Gastroesophageal sphincter (tissue), 4 donors: ENCODE data around the gene LMF1. TPM values are rescaled to one million over a fixed set of nuclear protein-coding genes. Genes with fewer than 3 reads are reported as not detected.

ENCODE experiments used
- ATAC-seq: fragments of 150-250 bp; one replicate; pipeline ENCODE4 v1.9.1; 2016; ENCODE audit warnings: mild to moderate bottlenecking, moderate library complexity
- H3K27ac ChIP-seq, 4 donors: fragments of 200-600 bp; sonication (generic) in 3 of 4; 1 replicate in 3 of 4; 2 replicates in 1 of 4; pipeline ENCODE4 v1.5.1; 2016 to 2019
- H3K27me3 ChIP-seq: fragments of 200-600 bp; sonication (generic); one replicate; pipeline ENCODE4 v1.5.1; 2019
- H3K36me3 ChIP-seq, 2 donors: fragments of 200-600 bp; sonication (generic); one replicate each; pipeline ENCODE4 v1.5.1; 2019; ENCODE audit warnings: control low read depth in 1 of 2
- H3K4me1 ChIP-seq, 3 donors: fragments of 200-600 bp; sonication (generic); 1 replicate in 2 of 3; 2 replicates in 1 of 3; pipeline ENCODE4 v1.5.1; 2016 to 2019; ENCODE audit warnings: control low read depth in 2 of 3
- H3K4me3 ChIP-seq, 2 donors: fragments of 200-600 bp; sonication (generic); one replicate each; pipeline ENCODE4 v1.5.1; 2019; ENCODE audit warnings: mild to moderate bottlenecking in 1 of 2, moderate library complexity in 1 of 2
- H3K9me3 ChIP-seq, 3 donors: fragments of 200-600 bp; sonication (generic); one replicate each; pipeline ENCODE4 v1.5.1; 2017 to 2019; ENCODE audit warnings: control low read depth in 2 of 3
- CTCF ChIP-seq, 4 experiments: fragments of 200-600 bp in 2 of 4; fragments of 450-650 bp in 2 of 4; sonication (generic) in 1 of 4; IDR thresholded peaks; one replicate each; pipeline ENCODE4 v1.5.1; 2017 to 2019; ENCODE audit warnings: antibody characterized with exemption in 4 of 4, mild to moderate bottlenecking in 2 of 4, moderate library complexity in 2 of 4
- EP300 ChIP-seq: sonication (generic); formaldehyde crosslinking; IDR thresholded peaks from one replicate; pipeline ENCODE4 v1.6.1; 2017; ENCODE audit warnings: antibody characterized with exemption, mild to moderate bottlenecking
- POLR2A ChIP-seq, 2 donors: fragments of 450-650 bp; IDR thresholded peaks; one replicate each; pipeline ENCODE4 v1.6.1; 2017; ENCODE audit warnings: antibody characterized with exemption in 2 of 2, mild to moderate bottlenecking in 2 of 2, moderate library complexity in 1 of 2
- POLR2AphosphoS5 ChIP-seq: sonication (generic); formaldehyde crosslinking; IDR thresholded peaks from one replicate; pipeline ENCODE4 v1.6.1; 2017; ENCODE audit warnings: antibody characterized with exemption
- WGBS, 2 donors: methylation state at CpG; one replicate each; pipeline ENCODE4 v1.1.5; 2018; ENCODE audit warnings: low coverage in 1 of 2; 5-methylcytosine and 5-hydroxymethylcytosine counted together
- total RNA-seq, 4 donors: library from RNA; depleted of rRNA; stranded (reverse); fragments of >200 nt; gene quantifications; one replicate each; pipeline ENCODE4 v1.1.0, GENCODE V29; 2016

LMF1 gene
- total RNA-seq, 4 donors from 2014 or later: 13.7 to 57.3 (median 20.9) TPM

- H3K27me3 ChIP-seq: peaks cover 33% of the 10 kb centered on the region
- ATAC-seq: no peak
- H3K36me3 ChIP-seq: no peaks in the 10 kb centered on the region
- H3K4me3 ChIP-seq: no peak overlapping the region
- TF ChIP-seq POLR2A (IDR thresholded peaks at IDR 0.05) (no peak), EP300 (no peak), CTCF (IDR thresholded peaks at IDR 0.05) (no peak), POLR2AphosphoS5 (no peak)
- no peak overlapping the region for H3K27ac ChIP-seq
- 78% methylated on average over 6 of the region's 22 CpGs; no CpG with 5 or more reads in 1 of the 2 donors for WGBS, 2 donors
- no peaks in the 10 kb centered on the region for H3K9me3 ChIP-seq
- H3K4me1 ChIP-seq: peaks cover 0 to 10% (median 0%) of the 10 kb centered on the region in 3 donors
Measured at GRCh38 chr16:1014771-1015495, 44.1 kb upstream of the LMF1 start.

DNA sequence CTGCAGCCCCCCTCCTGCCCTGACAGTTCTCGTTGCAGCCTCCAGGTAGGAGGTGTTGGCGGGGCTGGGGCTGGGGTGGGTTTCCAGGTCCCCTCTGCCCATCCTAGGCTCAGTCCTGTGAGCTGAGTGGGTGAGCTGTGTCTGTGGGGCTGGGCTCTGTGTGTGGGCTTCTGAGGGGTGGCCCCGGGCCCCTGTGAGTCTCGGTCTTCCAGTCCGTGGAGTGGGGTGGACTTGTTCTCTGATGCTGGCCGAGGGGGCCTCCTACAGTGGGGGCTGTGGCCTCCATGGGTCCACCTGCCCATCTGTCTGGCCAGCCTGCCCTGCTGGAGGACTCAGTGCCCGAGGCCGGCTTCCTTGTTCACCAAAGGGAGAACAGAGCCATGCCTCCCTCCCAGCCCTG is 43.4 kb upstream of the LMF1 start:
- no peak for ATAC-seq
- WGBS, 2 donors: no CpG with 5 or more reads among the region's 8 CpGs

GRCh38 chr16:1013593-1013900 is 42.8 kb upstream of the LMF1 start:
- TF ChIP-seq POLR2AphosphoS5 (no peak), CTCF (IDR thresholded peaks at IDR 0.05) (no peak), POLR2A (IDR thresholded peaks at IDR 0.05) (no peak), EP300 (no peak)
- no peak for ATAC-seq
- no peak overlapping the region for H3K27ac ChIP-seq
- no CpG with 5 or more reads among the region's 8 CpGs for WGBS, 2 donors
- no peaks in the 10 kb centered on the region for H3K36me3 ChIP-seq
- no peaks in the 10 kb centered on the region for H3K9me3 ChIP-seq
- no peak overlapping the region for H3K4me3 ChIP-seq
- no peaks in the 10 kb centered on the region for H3K4me1 ChIP-seq
- peaks cover 33% of the 10 kb centered on the region for H3K27me3 ChIP-seq

More for the DNA sequence above, 43.4 kb upstream of the LMF1 start:
- Histone ChIP-seq H3K36me3 (no peaks in the 10 kb centered on the region), H3K27ac (no peak overlapping the region), H3K27me3 (peaks cover 33% of the 10 kb centered on the region), H3K9me3 (no peaks in the 10 kb centered on the region), H3K4me3 (no peak overlapping the region), H3K4me1 (peaks cover 0 to 4% (median 0%) of the 10 kb centered on the region in 3 donors)
- TF ChIP-seq POLR2A (IDR thresholded peaks at IDR 0.05) (no peak), EP300 (no peak), CTCF (IDR thresholded peaks at IDR 0.05) (no peak), POLR2AphosphoS5 (no peak)

GRCh38 chr16:1012722-1013592 is 42.2 kb upstream of the LMF1 start:
- ATAC-seq: no peak
- H3K9me3 ChIP-seq: no peaks in the 10 kb centered on the region
- WGBS, 2 donors: 0 to 82% methylated on average over 1 to 8 of the region's 28 CpGs
- H3K4me3 ChIP-seq: no peak overlapping the region
- peaks cover 36% of the 10 kb centered on the region for H3K27me3 ChIP-seq
- no peaks in the 10 kb centered on the region for H3K4me1 ChIP-seq
- H3K27ac ChIP-seq: no peak overlapping the region
- no peaks in the 10 kb centered on the region for H3K36me3 ChIP-seq
- TF ChIP-seq EP300: no peak
- no peak for TF ChIP-seq POLR2AphosphoS5
- no peak for TF ChIP-seq POLR2A (IDR thresholded peaks at IDR 0.05)
- no peak for TF ChIP-seq CTCF (IDR thresholded peaks at IDR 0.05)
